Activated CD4-positive, alpha-beta T cell treated with anti-CD3 and anti-CD28 coated beads, Interleukin-2, amount 50 U/mL, for 24 hours (primary cell): ENCODE measurements around the gene ARHGAP25.
A peak's percentile ranks its signal among the peaks of the same experiment; 100 is the strongest.

ENCODE experiments used
- DNase-seq, 2 donors: peaks; one replicate each; pipeline ENCODE4 v3.0.0-alpha.2; 2020; ENCODE audit warnings: low read depth in 1 of 2, low spot score in 1 of 2

Gene ARHGAP25

DNA sequence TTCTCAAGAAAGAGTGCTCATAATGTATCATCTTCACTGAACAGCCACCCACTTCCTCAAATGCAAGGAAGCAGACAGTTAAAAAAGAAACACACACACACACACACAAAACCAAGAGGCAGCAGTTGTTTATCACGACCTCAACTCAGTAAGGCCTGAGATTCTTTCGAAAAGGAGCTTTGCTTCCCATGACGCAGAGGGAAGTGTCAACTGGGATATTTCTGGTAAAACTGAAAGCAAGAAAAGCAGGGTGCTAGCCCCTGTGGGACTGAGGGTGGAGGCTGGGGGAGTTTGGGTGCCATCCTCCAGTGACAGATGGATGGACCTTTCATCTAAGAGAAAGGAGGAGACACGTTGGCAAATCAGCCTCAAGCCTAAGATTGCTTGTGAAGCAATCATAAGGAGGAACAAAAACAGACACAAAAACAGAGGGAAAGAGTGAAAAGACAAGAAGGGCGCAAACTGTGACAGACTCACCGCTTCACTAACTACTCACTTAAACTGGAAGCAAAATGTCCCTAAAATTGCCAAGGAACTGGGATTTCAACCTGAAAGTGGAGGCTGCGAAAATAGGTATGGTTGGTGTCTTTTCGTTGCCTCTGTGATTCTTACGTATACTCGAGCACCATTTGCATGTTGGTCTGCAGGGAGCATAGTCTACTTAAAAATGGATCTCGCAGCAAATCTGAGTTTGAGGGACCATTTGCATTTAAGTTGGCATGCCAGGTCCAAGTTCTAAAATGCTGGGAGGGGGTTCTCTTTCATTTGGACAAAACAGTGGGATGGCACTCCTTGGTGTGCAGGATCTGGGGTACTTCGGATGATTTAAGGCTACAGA lies at the start of gene ARHGAP25:
Gene ARHGAP25 (plus strand): TSS at position 124 of the 838 bp plus-strand sequence. CDS start 389 bp downstream, at position 513.
- DNase-seq = peak in 1 of 2 donors; percentile 65

- no peak for DNase-seq
Observed at GRCh38 chr2:68686178-68686577, 48.4 kb upstream of the ARHGAP25 start.

GRCh38 chr2:68687018-68687417 lies 47.6 kb upstream of the ARHGAP25 start:
- no peak for DNase-seq

DNA sequence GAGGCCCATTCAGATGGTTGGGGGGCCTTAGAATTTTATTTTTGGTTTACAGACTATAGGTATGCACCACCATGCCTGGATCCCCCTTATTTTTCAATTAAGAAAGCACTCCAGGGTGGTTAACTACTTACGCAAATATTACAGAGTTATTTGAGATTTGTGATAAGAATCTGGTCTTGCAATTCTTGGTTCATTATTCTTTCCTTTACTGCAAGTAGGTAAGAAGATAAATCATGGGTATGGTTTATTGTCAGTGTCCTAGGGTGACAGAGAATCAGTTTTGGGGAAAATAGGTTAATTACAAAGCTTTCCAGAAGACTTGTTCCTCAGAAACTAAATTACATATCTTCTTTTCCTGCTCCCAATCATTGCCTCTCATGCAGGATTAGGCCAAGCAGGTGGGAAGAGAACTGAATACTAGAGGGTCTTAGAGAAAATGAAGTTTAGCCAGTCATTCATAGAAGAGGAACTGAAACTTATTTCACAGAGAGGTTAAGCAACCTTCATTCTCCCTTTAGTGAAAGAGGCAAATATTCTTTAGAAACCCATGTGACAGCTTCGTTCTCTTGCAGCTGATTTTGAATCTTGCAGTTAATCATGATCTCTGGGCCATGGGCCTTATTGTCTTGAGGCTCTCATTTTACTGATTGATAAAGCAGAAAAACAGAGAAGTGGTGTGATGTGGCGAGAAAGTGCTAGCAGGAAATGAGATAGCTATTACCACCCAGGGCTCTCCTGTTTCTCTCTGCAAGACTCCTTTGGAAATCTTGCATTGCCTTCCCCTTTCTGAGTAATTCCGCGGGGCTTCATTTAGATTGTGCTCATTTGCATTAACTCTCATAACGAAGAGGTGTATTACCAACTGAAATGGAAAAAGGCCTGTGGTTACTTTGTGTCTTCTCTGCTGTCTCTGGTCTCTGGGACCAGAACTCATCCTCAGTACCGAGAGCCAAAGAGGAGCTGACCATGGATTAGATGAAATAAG lies 44.8 kb upstream of the ARHGAP25 start:
- peak in 1 of 2 donors; percentile 28 for DNase-seq

DNA sequence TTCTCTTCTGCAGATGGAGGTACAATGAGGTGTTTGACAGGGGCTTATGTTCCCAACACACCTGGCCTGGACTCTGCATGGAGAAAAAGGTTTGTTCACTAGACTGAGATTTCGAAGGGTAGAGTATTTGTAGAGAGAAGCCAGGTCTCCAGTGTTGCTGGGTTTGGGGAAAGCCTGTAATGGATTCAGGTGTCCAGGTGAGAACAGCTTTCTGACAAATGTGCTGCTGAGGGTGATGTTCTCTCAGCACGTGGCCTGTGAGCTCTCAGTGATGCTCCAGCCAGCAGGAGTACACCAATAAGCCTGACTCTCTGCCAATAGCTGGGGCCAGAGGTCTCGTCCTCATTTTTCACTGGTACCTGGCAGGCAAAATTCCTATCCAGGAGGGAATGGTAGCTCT lies 43.8 kb upstream of the ARHGAP25 start:
- no peak for DNase-seq

GRCh38 chr2:68692511-68692910 lies 42.1 kb upstream of the ARHGAP25 start:
- no peak for DNase-seq

DNA sequence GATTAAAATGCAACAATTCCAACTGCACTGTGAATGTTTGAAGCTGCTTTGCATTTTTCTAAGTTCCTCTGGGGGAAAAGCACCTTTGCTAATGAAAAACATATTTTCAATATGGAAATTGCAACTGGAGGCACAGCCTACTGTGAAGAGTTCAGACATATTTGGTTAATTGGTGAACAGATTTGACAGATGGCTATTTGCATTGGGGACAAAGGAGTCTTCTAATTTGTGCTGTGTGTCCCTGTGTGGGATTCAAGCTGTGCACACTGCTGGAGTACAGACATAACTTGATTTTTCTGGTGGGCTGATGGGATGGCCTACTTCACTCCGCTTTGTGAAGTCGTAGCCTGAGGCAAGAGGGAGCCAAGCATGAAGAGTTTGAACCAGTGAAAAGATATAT lies 40.7 kb upstream of the ARHGAP25 start:
- DNase-seq = no peak

DNA sequence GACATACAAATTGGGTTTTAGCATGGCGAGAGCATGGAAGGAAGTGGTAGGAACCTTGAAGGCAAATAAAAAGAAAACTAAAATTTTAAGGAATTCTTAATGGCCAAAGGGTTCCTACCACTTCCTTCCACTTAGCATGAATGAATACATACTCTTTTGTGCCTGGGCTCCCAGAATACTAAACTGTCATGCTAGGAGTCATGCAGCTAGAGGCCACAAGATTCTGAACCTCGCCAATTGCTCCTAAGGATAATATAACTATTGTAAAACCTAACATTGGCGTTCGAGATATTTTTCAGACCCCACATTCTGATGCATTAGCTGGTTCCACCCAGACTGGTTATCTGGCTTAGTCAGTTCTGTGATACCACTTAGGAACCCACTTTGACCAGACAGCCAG lies 38.6 kb upstream of the ARHGAP25 start:
- DNase-seq = no peak

- DNase-seq = no peak
Observed at GRCh38 chr2:68696554-68696953, 38.1 kb upstream of the ARHGAP25 start.

- no peak for DNase-seq
Observed at GRCh38 chr2:68698567-68699377, 35.8 kb upstream of the ARHGAP25 start.

DNA sequence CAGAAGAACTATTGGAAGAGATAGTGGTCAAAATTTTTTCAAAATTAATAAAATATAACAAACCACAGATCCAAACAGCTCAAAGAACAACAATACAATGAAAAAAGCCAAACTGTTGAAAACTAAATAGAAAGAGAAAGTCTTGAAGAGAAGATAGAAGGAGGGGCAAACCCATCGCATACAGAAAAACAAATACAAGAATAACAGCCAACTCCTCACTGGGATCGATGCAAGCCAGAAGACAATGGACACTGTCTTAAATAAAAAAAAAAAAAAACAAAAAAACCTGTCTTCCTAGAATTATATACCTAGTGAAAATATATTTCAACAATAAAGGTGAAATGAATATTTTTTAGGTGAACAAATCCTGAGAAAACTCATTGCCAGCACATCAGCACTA lies 34.1 kb upstream of the ARHGAP25 start:
- DNase-seq = no peak

GRCh38 chr2:68706637-68707036 lies 28.0 kb upstream of the ARHGAP25 start:
- DNase-seq = no peak

DNA sequence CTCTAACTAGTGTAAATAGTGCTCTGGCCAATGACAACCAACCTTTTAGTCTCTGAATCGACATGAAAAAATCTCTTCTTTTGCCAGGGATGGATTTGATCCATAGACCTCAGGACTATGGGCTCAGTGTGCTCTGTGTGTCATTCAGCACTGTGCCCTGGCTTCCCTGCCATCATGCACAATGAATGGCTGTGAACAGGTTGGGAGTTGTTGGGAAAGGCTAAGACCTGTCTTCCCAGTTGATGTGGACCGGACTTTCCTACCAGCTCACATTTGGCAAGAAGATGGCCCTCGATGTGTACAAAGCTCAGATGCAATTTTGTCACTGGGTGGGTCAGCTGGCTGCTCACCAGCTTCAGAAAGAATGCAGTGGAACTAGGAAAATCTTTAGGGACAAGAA lies 26.0 kb upstream of the ARHGAP25 start:
- DNase-seq = no peak

- DNase-seq = no peak
Observed at GRCh38 chr2:68709421-68709911, 25.1 kb upstream of the ARHGAP25 start.

DNA sequence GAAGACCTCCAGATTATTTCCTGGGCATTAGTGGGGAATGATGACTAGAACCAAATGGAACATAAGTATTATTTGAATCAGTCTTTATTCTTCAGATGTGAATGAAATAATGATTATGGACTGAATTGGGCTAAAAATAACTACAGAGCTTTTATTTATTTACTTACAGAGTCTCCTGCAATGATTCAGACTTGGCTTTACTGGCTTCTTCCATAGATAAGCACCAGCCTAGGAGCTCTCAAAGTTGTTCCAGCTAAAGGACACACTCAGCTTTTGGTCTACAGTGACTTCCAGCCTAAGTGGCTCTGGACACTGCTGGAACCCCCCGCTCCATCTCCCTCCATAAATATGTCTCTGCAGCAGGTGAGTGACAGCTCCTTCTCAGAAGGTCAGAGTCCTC lies 24.3 kb upstream of the ARHGAP25 start:
- no peak for DNase-seq

- no peak for DNase-seq
Observed at GRCh38 chr2:68710756-68711155, 23.9 kb upstream of the ARHGAP25 start.

DNA sequence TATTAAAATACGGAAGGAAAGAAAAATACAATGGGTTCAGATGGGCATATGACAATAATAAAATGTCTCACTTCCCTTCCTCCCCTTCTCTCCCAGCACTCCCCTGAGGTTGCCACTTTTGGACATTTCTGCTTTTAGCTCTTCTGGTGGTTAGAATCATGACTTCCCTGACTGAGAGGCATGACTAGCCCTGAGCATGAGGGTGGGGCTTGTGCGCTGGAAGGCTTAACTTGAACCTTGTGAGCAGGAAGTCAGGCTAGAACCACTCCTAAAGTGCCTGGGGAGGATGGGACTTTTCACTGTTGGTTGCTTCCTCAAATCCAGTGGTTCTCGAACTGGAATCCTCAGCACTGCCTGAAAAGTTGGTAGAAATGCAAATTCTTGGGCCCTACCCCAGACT lies 19.7 kb upstream of the ARHGAP25 start:
- DNase-seq = no peak

GRCh38 chr2:68715353-68716041 lies 19.1 kb upstream of the ARHGAP25 start:
- no peak for DNase-seq

DNA sequence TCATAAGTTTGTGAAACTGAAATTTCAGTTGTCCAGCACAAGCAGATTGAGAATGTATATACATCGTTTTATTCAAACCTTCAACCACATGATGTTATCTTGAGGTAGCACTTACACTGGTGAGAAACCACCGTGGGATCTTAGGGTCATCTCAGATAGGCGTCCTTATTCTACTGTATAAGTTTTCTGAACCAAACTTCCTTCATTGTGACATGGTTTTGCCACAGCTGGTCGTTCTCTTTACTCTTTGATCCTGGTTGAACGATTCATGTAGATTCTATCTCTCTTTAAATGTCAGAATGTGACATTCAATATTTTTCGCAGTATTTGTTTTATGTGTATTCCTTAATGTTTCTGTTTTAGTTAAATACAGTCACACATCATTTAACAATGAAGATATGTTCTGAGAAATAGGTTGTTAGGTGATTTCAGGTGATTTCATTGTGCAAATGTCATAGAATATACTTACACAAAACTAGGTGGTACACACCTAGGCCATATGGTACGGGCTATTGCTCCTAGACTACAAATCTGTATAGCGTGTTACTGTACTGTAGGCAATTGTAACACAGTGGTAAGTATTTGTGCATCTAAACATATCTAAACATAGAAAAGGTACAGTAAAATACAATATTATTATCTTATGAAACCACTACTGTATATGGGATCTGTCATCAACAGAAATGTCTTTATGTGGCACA lies 17.9 kb upstream of the ARHGAP25 start:
- DNase-seq = no peak

- DNase-seq = no peak
Observed at GRCh38 chr2:68717305-68717661, 17.3 kb upstream of the ARHGAP25 start.
